GM18951 (cell line): ENCODE measurements around the gene GRK1.

Experiments
- POLR2A ChIP-seq: IDR thresholded peaks from 4 replicates; pipeline ENCODE4 v1.6.1; 2011; ENCODE audit warnings: mild to moderate bottlenecking; ENCODE audit not compliant: insufficient read length, insufficient read depth; ENCODE audit errors: extremely low read depth
- in situ Hi-C: fragments of 300-500 bp; cut with MboI; formaldehyde crosslinking; loops from one replicate; pipeline ENCODE4 v1.12.0; 2022; ENCODE audit warnings: low sequenced_read_pairs, mixed read lengths, inconsistent platforms; ENCODE audit not compliant: unreplicated experiment

Gene GRK1

GRCh38 chr13:113768018-113768905 lies 101.2 kb downstream of the GRK1 start:
- in situ Hi-C loops, result no loop called here
- no peak for TF ChIP-seq POLR2A

- TF ChIP-seq POLR2A, result no peak
- in situ Hi-C loops, result no loop called here
Measured at GRCh38 chr13:113769106-113769505, 102.1 kb downstream of the GRK1 start.

- TF ChIP-seq POLR2A, result no peak
- in situ Hi-C loops, result no loop called here
Measured at GRCh38 chr13:113769881-113770280, 102.9 kb downstream of the GRK1 start.

- in situ Hi-C loops, result no loop called here
- TF ChIP-seq POLR2A, result no peak
Measured at GRCh38 chr13:113770441-113770840, 103.4 kb downstream of the GRK1 start.

- TF ChIP-seq POLR2A, result no peak
- in situ Hi-C loops, result no loop called here
Measured at GRCh38 chr13:113770937-113771336, 103.9 kb downstream of the GRK1 start.

- in situ Hi-C loops, result no loop called here
- no peak for TF ChIP-seq POLR2A
Measured at GRCh38 chr13:113771709-113772331, 104.8 kb downstream of the GRK1 start.

GRCh38 chr13:113774177-113775107 lies 107.4 kb downstream of the GRK1 start:
- TF ChIP-seq POLR2A, result no peak
- in situ Hi-C loops, result no loop called here

- TF ChIP-seq POLR2A, result no peak
- in situ Hi-C loops, result no loop called here
Measured at GRCh38 chr13:113775451-113776145, 108.6 kb downstream of the GRK1 start.

- TF ChIP-seq POLR2A, result no peak
- in situ Hi-C loops, result no loop called here
Measured at GRCh38 chr13:113776231-113777125, 109.5 kb downstream of the GRK1 start.

GRCh38 chr13:113777311-113778260 lies 110.6 kb downstream of the GRK1 start:
- in situ Hi-C loops, result no loop called here
- TF ChIP-seq POLR2A, result no peak

- in situ Hi-C loops, result no loop called here
Measured at GRCh38 chr13:113781571-113781970, 114.6 kb downstream of the GRK1 start.

More at GRCh38 chr13:113781571-113781970, 114.6 kb downstream of the GRK1 start:
- no peak for TF ChIP-seq POLR2A
